ENCODE measurements around the gene CHGA.

Gene CHGA

GRCh38 chr14:92922883-92923743 lies at the start of gene CHGA:
TSS of gene CHGA (plus strand) at chr14:92923150. CDS start at chr14:92923360, 210 bp downstream.
- DNase-seq, result peak; percentile 80

- no peak for DNase-seq
Measured at GRCh38 chr14:92874962-92875661, 47.8 kb upstream of the CHGA start.

DNA sequence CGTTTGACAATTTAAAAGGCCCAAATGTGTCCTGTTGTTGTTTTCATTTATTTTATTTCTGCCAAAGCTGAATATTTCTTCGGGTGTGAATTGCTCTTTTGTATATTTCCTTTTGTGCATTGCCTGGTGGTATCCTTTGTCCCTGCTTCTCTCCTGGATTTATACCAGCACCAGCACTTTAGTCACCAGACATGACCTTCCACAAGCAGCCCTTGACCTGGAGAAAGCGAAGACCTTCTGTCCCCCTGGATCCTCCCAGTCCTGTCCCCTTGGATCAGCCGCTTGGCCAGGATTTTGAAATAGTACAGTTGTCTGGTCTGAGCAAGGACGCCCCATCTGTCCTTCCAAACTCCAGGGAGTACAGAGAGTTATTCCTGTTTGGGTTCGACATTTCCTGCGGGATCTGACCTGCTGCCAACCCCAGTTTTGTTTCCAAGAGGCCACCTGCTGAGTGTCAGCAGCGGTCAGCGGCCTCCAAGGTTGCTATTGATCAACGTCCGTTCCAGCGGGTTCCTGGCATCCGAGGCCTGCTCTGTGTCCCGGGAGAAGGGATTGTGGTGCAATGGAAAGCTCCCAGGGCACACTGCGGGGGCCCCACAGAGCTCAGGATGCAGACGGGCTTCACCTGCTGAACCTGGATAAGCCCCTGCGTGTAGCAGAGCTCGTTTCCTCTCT lies 45.1 kb upstream of the CHGA start:
- no peak for DNase-seq

DNA sequence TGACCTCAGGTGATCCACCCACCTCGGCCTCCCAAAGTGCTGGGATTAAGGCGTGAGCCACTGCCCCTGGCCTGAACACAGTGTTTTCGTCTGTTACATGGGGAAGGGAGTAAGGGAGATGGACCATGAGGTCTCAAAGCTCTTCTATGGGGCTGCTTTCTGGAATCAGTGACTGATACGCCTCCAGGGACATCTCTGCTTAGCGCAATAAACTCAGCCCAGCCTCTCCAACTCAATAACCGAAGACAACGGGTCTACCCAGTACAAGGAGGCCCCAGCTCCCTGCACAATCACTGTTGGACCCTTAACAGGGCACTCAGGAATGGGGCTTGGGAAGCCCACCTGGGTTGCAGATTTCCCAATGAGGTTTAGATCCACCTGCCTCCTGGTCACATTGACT lies 42.6 kb upstream of the CHGA start:
- DNase-seq, result no peak

DNA sequence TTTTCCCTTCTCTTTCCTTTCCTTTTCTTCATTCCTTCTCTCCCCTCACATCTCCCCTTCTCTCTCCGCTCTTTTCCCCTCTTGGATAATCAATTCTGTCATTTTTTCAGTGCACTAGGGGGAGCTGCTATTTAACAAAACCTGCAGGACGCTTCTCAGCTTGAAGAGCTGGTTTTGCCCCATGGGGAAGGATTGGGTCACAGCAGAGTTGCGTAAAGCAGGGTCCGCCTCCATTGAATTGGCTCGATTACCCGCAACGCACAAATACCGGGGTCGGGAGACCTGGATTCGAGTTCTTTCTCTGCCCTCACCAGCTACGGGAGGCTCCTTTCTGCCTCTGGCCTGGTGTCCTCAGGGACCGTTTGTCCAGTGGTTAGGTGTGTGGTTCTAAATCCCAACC lies 42.1 kb upstream of the CHGA start:
- DNase-seq, result peak; percentile 53

DNA sequence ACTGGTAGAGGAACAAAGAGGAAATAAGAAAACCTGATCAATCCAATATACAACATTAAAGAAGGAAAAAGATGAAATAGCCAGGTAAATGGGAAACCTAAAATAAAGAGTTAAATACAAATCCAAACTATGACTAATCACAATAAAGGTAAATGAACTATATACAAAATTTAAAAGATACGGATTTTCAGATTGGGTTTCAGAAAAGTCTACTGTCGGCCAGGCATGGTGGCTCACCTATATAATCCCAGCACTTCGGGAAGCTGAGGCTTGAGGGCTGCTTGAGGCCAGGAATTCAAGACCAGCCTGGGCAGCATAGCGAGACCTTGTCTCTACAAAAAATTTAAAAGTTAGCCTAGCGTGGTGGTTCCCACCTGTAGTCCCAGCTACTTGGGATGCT lies 39.9 kb upstream of the CHGA start:
- DNase-seq, result no peak

- no peak for DNase-seq
Measured at GRCh38 chr14:92884410-92884809, 38.5 kb upstream of the CHGA start.

DNA sequence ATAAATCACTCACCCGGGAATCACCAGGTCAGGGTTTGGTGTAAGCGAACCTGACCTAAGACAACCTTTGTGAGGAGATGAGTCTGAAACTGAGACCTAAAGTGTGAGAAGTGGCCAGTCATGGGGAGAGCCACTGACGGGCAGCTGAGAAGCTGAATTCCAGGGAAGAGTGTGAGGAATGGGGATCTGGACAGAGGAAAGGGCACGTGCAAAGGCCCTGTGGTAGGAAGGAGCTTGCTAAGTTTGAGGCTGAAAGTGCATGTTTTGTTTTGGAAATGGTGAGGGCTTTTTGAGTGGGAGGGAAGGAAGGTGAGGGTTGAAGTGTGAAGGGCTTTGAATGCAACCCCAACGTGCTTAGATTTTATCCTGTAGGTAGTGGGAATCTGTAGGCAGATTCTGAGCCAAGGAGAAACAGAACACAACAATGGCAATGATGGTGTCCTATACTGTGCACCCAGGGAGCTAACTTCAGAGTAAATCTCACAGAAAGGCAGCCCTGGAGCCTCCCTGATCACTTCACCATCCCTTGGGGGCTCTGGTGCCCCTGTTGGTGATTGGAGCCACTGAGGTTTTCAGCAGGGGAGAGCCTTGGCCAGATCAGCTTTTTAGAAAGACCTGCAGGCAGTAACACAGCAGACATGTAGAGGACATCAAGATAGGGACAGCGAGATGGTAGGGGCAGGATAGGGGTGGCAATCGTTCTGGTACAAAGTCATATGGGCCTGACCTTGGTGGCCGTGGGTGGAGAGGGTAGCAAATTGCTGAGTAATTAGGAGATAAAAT lies 37.5 kb upstream of the CHGA start:
- DNase-seq, result no peak

GRCh38 chr14:92886337-92886736 lies 36.6 kb upstream of the CHGA start:
- peak; percentile 78 for DNase-seq

GRCh38 chr14:92887157-92887556 lies 35.8 kb upstream of the CHGA start:
- DNase-seq, result no peak

DNA sequence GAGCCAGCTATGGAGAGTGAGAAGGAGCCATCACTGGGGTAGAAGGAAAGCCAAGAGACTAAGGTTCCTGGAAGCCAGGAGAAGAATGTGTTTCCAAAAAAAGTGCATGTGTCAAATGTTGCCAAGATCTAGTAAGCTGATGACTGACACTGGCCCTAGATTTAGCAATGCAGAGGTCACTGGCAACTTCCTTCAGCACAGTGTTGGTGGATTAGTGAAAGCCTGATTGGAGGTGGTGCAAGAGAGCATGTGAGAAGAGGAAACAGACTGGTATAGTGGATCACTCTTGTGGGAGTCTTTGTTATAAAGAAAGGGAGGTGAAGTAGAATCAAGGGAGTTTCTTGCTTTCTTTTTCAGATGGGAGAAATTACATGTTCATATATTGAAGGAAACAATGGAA lies 34.1 kb upstream of the CHGA start:
- DNase-seq, result no peak

GRCh38 chr14:92890830-92891588 lies 31.9 kb upstream of the CHGA start:
- no peak for DNase-seq

DNA sequence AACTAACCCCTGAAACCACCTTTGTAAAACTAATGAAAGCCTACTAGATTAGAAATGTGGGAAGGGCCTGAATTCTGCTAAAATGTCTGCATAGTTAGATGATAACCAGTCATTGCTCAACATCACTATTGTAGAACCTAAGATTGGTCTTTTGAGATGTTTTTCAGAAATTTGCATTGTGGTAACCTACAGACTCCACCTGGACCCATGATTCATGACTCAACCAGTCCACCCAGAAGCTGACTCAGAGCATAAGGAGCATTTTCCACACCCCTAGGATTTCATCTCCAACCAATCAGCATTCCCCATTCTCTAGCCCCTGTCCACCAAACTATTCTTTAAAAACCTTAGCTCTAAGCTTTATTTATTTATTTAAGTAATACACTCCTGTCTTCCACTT lies 30.4 kb upstream of the CHGA start:
- no peak for DNase-seq

- DNase-seq, result no peak
Measured at GRCh38 chr14:92895352-92895878, 27.5 kb upstream of the CHGA start.

GRCh38 chr14:92897922-92898565 lies 24.9 kb upstream of the CHGA start:
- no peak for DNase-seq

DNA sequence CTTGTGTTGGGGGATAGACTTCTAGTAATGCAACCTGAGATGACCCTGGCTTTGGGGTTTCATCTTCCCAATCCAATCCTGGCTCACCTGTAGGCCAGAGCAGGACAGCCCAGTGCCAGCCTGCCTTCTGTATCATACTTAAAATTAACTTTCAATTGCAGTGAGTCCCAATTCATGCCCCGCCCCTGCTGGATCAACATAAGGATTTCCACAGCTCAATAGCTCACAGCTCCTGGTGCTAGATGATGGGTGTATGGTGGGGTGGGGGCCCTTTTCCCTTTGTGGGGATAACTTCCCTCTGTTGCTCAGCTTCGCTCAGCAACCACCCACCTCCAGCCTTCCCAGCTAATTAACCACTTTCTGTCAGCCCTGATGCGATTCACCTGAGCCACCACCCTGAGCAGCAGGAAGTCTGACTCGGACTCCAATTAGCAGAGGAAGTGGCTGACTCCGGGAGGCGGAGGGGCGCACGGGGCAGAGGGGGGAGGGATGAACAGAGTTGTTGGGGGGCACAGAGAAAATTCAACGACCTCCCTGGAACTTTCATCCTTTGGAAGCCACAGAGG lies 24.3 kb upstream of the CHGA start:
- DNase-seq, result no peak

GRCh38 chr14:92900660-92901059 lies 22.3 kb upstream of the CHGA start:
- DNase-seq, result no peak

DNA sequence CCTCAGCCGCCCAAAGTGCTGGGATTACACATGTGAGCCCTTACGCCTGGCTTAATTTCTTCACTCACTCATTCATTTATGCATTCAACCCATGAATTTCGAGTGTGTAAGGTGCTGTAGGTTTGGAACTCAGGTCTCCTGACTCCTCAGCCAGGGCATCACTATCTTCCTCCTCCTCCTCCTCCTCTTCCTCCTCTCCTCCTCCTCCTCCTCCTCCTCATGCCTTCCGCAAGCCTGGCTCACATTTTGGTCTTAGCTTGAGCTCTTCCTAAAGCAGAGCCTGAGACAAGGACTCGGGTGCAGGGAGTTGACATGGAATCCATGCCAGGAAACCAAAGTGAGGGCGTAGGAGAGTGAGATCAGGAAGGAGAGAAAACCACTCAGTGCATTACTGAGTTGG lies 20.8 kb upstream of the CHGA start:
- DNase-seq, result no peak

DNA sequence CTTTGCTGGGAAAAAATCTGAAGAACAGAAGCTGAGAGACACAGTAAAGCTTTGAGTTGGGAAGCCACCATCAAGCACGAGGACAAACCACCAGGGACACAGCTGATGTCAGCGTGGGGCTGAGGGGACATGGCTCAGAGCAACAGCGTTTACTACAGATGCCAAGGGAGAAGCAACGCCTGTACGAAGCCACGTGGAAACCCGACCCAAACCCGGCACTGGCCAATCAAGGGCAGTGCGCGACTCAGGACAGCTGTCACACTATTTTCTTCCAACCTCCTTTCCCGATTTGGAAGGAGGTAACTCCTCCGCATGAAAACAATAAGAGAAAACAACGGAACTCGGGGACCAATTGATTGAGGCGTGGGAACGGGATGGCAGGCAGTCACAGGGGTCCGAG lies 20.2 kb upstream of the CHGA start:
- DNase-seq, result no peak

DNA sequence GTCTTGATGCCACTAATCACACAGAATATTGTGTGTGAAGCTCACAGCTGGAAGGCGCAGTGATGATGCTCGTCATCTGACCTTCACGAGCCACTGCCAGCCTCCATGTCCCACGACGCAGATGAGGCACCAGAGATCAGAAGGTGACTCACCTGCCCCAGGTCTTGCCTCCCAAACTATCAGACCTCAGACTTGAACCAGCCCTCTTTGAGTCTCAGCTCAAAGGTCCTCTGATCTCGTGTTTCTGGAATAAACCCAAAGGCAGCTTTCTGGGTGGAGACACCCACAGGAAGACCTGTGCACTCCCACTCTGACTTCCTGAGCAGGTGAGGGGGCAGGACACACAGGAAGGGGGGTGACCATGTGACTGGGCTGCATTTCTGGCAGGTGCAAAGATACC lies 19.6 kb upstream of the CHGA start:
- no peak for DNase-seq

- no peak for DNase-seq
Measured at GRCh38 chr14:92905667-92906066, 17.3 kb upstream of the CHGA start.

All from NCI-H2107 (cell line).